ENCODE results near the gene PNMA8A.
A peak's percentile ranks its signal among the peaks of the same experiment; 100 is the strongest.

Gene PNMA8A

DNA sequence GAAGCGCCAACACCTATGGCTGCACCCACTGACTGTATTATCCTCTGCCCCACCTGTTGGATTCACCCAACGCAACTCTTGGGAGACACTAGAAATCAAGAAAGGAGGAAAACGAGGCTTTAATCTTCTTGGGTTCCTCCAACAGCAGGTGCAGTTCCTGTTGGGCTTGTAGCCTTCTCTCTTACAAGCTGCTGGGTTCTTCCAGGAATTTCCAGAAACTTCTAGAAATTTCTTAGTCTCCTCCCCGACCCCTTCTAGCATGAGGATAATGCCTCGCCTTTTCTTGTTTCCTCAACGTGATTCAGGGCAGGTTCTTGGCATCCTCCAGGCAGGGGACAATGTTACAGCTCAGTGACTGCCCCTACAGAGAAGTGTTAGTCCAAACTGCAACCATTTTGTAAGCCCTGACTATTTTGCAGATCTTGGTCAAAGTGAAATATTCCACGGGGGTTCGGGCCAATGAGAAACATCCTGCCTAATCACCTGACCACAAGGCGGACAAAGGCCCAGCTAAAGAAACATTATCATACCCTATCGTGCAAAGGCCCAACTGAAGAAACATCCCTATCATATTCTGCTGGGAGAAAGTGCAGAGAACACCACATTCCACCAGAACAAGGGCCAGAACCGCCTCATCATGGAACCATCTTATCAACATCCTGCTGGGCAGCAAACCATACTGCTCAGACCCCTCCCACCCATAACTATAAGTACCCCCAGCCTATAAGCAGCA is 614 bp upstream of the PNMA8A start:
- no peak for DNase-seq (ENCODE audit: low read depth)
- H3K4me3 ChIP-seq (ENCODE audit: low read depth, low read length) = peak overlapping the region; percentile 46

DNA sequence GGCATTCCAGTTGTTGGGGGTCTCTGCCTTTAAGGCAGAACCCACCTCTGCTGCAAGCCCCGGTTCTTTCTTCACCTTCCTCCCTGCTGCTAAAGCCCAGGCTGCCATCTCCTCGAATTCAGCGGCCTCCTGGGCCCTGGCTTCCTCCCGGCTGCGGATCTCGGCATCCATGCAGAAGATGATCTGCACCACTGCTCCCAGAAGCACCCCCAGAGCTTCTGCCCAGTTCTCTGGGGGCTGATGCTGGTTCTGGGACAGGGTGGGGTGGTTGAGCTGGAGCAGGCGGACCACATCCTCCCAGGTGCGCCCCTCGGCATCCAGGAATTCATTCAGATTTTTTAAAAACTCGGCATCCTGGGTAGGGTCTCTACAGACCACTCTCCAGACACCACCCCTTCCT is 987 bp downstream of the PNMA8A start:
- no peak overlapping the region for H3K4me3 ChIP-seq (ENCODE audit: low read depth, low read length)
- DNase-seq (ENCODE audit: low read depth) = no peak

DNA sequence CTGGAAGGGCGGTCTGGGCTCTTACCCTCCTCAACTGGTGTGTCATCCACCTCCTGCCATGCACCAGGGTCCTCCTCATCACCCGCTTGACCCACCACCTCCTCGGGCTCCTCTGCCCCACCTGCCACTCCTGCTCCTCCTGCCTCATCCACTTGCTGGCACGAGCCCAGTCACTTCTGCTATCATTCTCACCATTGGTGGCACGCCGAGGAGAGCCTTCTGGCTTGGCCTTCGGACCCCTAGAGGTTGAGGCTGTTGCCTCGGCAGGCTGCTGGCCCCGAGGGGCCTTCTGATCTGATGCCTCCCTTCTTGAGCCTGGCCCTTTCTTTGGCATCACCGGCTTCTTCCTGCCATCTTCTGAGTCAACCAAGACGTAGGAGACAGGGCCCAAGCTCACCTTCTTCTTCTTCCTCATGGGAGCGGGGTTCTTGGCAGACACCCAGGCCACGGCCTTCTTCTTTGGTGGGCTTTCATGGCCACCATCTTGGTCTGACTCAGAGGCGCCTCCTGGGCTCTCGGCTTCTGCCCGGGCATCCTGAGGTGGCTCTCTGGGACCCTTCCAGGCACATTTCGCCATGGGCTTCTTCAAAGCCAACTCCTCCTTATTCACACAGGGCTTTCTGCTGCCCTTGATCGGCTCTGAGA is 1.7 kb downstream of the PNMA8A start:
- H3K4me3 ChIP-seq (ENCODE audit: low read depth, low read length) = no peak overlapping the region
- DNase-seq (ENCODE audit: low read depth) = no peak

GRCh38 chr19:46466536-46467196 is 4.7 kb downstream of the PNMA8A start:
- peak overlapping the region; percentile 21 for H3K4me3 ChIP-seq (ENCODE audit: low read depth, low read length)
- peak; percentile 72 for DNase-seq (ENCODE audit: low read depth)

GRCh38 chr19:46463516-46463915 is 7.8 kb downstream of the PNMA8A start:
- no peak overlapping the region for H3K4me3 ChIP-seq (ENCODE audit: low read depth, low read length)
- DNase-seq (ENCODE audit: low read depth) = no peak

- H3K4me3 ChIP-seq (ENCODE audit: low read depth, low read length) = no peak overlapping the region
- DNase-seq (ENCODE audit: low read depth) = no peak
Measured at GRCh38 chr19:46461537-46461936, 9.8 kb downstream of the PNMA8A start.

DNA sequence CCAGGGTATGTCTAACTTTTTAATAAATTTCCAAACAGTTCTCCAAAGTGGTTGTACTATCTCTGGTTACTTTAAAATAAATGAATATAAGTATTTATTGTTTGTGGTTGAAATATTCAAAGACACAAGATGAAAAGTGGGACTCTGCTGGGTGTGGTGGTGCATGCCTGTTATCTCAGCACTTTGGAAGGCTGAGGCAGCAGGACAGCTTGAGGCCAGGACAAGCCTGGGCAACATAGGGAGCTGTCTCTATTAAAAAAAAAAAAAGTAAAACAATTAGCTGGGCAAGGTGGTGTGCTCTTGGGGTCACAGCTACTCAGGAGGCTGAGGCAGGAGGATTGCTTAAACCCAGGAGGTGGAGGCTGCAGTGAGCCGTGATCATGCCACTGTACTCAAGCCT is 10.4 kb downstream of the PNMA8A start:
- DNase-seq (ENCODE audit: low read depth) = no peak
- H3K4me3 ChIP-seq (ENCODE audit: low read depth, low read length) = no peak overlapping the region

- no peak for DNase-seq (ENCODE audit: low read depth)
- no peak overlapping the region for H3K4me3 ChIP-seq (ENCODE audit: low read depth, low read length)
Measured at GRCh38 chr19:46460055-46460454, 11.3 kb downstream of the PNMA8A start.

DNA sequence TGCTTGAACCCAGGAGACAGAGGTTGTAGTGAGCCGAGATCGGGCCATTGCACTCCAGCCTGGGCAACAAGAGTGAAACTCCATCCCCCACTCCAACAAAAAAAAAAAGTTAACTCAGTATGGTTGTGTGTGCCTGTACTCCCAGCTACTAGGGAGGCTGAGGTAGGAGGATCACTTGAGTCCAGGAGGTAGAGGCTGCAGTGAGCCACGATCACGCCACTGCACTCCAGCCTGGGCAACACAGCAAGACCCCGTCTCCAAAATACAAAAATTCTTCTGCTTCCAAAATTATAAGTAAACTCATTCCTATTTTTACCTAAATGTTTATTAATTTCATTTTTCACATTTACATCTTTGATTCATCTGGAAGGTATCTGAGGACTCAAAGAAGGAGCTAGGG is 14.4 kb downstream of the PNMA8A start:
- no peak for DNase-seq (ENCODE audit: low read depth)
- no peak overlapping the region for H3K4me3 ChIP-seq (ENCODE audit: low read depth, low read length)

DNA sequence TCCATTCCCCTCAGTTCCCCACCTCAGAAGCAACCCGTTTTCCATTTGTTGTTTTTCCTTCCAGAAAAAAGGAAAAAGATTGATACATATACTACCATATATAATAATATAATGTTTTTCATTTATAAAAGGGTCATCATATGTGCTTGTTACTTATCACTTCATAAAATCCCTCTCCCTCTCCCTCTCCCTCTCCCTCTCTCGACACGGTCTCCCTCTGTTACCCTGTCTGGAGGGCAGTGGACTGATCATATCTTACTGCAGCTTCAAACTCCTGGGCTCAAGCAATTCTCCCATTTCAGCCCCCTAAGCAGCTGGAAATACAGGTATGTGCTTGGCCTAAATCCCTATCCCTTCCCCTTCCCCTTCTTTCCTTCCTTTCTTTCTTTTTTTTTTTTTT is 17.1 kb downstream of the PNMA8A start:
- no peak overlapping the region for H3K4me3 ChIP-seq (ENCODE audit: low read depth, low read length)
- DNase-seq (ENCODE audit: low read depth) = no peak

GRCh38 chr19:46453661-46454060 is 17.7 kb downstream of the PNMA8A start:
- no peak for DNase-seq (ENCODE audit: low read depth)
- H3K4me3 ChIP-seq (ENCODE audit: low read depth, low read length) = no peak overlapping the region

GRCh38 chr19:46452186-46452585 is 19.2 kb downstream of the PNMA8A start:
- no peak overlapping the region for H3K4me3 ChIP-seq (ENCODE audit: low read depth, low read length)
- no peak for DNase-seq (ENCODE audit: low read depth)

GRCh38 chr19:46451352-46451751 is 20.0 kb downstream of the PNMA8A start:
- no peak overlapping the region for H3K4me3 ChIP-seq (ENCODE audit: low read depth, low read length)
- DNase-seq (ENCODE audit: low read depth) = no peak

GRCh38 chr19:46450737-46451136 is 20.6 kb downstream of the PNMA8A start:
- DNase-seq (ENCODE audit: low read depth) = no peak
- H3K4me3 ChIP-seq (ENCODE audit: low read depth, low read length) = no peak overlapping the region

DNA sequence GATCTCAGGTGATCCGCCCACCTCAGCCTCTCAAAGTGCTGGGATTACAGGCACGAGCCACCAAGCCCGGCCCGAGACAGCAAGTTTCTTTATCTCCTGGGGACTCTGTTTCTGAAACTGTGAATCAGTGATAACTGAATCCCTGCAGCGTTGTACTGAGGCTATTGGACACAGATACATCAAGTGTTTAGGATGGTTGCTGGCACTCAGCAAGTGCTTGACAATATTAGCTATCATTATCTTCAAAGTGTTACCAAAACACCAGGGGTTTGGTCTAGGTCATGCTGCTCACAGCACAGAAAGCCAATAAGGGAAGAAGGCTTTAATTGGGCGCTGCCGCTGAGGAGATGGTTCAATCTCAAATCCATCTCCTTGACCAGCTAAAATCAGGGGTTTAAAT is 22.1 kb downstream of the PNMA8A start:
- no peak for DNase-seq (ENCODE audit: low read depth)
- H3K4me3 ChIP-seq (ENCODE audit: low read depth, low read length) = no peak overlapping the region

DNA sequence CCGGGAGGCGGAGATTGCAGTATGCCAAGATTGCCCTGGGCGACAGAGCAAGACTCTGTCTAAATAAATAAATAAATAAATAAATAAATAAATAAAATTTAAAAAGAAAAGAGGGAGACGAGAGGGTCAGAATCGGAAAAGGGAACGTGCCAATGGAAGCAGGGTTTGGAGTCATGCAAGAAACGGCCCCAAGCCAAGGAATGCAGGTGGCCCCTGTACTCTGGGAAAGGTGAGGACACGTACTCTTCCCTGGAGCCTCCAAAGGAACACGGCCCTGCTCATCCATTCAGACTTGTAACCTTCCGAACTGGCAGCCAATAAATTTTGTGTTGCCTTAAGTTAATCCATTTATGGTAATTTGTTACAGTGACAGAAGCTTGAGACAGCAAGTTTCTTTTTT is 22.8 kb downstream of the PNMA8A start:
- H3K4me3 ChIP-seq (ENCODE audit: low read depth, low read length) = no peak overlapping the region

DNA sequence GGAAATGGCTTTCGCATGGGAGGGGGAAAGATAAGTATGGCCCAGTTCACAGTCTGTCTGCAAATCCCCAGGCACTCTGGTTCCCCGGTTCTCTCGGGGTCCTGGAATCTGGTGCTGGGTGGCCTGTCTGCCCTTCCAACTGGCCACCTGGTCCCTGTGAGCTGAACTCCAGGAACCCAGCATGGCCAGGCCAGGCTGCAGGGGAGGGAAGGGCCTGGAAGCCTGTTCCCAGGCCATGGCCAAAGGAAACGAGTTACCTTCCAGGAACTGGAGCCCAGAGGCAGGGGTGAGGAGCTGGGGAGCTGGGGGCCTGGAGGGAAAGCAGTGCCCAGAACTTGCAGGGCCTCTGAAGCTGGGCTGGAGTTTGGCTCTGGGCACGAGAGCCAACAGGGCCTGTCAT is 23.5 kb downstream of the PNMA8A start:
- H3K4me3 ChIP-seq (ENCODE audit: low read depth, low read length) = no peak overlapping the region
- no peak for DNase-seq (ENCODE audit: low read depth)

More for the DNA sequence above, 22.8 kb downstream of the PNMA8A start:
- DNase-seq (ENCODE audit: low read depth) = no peak

DNA sequence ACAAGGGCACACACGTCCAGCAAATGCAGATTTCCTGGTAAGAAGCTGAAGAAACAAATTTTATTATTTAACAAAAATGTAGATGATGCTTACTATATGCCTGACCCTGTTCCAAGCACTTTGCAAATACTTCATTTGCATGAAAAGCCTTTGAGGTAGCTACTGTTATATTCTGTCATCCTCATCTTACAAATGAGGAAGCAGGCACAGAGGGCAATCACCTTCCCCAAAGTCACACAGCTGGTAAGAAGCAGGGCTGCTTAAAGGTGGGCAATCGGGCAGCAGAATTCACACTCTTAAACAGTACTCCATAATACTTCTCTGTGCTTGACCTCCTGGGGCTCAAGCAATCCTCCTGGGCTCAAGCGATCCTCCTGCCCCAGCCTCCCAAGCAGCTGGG is 24.4 kb downstream of the PNMA8A start:
- H3K4me3 ChIP-seq (ENCODE audit: low read depth, low read length) = no peak overlapping the region
- no peak for DNase-seq (ENCODE audit: low read depth)

DNA sequence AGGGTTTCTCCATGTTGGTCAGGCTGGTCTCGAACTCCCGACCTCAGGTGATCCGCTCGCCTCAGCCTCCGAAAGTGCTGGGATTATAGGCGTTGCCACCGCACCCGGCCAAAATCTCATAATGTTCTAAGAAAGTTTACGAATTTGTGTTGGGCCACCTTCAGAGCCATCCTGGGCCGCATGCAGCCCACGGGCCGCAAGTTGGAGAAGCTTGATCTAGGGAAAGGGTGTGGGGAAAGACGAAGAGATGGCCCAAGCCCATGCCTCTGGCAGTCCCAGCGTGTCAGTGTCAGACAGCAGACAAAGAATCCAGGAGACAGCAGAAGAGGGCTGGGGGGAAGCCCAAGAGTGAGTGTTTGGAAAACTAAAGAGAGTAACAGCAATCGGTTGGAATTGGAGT is 25.3 kb downstream of the PNMA8A start:
- no peak overlapping the region for H3K4me3 ChIP-seq (ENCODE audit: low read depth, low read length)
- no peak for DNase-seq (ENCODE audit: low read depth)

DNA sequence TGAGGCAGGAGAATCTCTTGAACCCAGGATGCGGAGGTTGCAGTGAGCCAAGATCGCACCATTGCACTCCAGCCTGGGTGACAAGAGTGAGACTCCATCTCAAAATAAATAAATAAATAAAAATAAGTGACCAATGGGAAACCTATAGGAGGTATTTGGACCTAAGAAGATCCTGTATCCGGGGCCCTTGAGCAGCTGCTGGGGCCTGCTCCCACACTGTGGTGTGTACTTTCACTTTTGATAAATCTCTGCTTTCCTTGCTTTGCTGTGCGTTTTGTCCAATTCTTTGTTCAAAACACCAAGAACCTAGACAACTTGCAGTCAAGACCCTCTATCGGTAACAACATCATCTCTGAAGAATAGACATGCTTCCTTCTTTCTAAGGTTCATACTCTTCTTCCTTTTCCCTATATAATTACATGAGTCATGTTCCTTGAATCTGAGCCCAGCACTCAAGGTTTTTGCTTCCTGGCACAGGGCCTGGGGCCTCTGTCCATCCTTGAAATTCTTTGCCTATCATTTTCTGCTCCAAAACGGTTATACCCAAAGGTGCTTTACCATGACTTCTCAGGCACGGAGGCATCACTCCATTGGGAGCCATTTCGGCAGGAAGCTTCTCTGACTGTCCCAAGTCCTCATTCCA is 28.4 kb downstream of the PNMA8A start:
- H3K4me3 ChIP-seq (ENCODE audit: low read depth, low read length) = no peak overlapping the region
- no peak for DNase-seq (ENCODE audit: low read depth)
